SK-N-SH treated with all-trans-retinoic acid at 6 μM for 48 hours (cell line): ENCODE data around the gene PAX5.

ENCODE experiments used
- ARNTL ChIP-seq: fragments of 450-650 bp; formaldehyde crosslinking; IDR thresholded peaks from 2 replicates; pipeline ENCODE4 v1.5.0; 2020; ENCODE audit warnings: low read depth, mild to moderate bottlenecking, moderate library complexity, borderline replicate concordance
- CSDC2 ChIP-seq: fragments of 250-450 bp; sonication (Bioruptor Pico); IDR thresholded peaks from 2 replicates; pipeline ENCODE4 v1.5.0; 2020; ENCODE audit warnings: mild to moderate bottlenecking, moderate library complexity
- PATZ1 ChIP-seq: fragments of 250-450 bp; sonication (Bioruptor Pico); IDR thresholded peaks from 2 replicates; pipeline ENCODE4 v1.8.0; 2020; ENCODE audit warnings: mild to moderate bottlenecking, moderate library complexity, borderline replicate concordance
- PPARA ChIP-seq: fragments of 250-450 bp; sonication (Bioruptor Pico); IDR thresholded peaks from 2 replicates; pipeline ENCODE4 v1.5.0; 2020; ENCODE audit warnings: mild to moderate bottlenecking, borderline replicate concordance
- RARB ChIP-seq: fragments of 250-450 bp; sonication (Bioruptor Pico); IDR thresholded peaks from 2 replicates; pipeline ENCODE4 v1.8.0; 2021; ENCODE audit warnings: mild to moderate bottlenecking, moderate library complexity
- SNAI2 ChIP-seq: fragments of 250-450 bp; sonication (Bioruptor Pico); IDR thresholded peaks from 2 replicates; pipeline ENCODE4 v1.5.0; 2020; ENCODE audit warnings: mild to moderate bottlenecking, moderate library complexity
- TCF4 ChIP-seq: fragments of 250-450 bp; sonication (Bioruptor Pico); IDR thresholded peaks from 2 replicates; pipeline ENCODE4 v1.8.0; 2021; ENCODE audit warnings: mild to moderate bottlenecking, moderate library complexity, borderline replicate concordance
- TOX ChIP-seq: fragments of 250-450 bp; sonication (Bioruptor Pico); IDR thresholded peaks from 2 replicates; pipeline ENCODE4 v1.8.0; 2021; ENCODE audit warnings: mild to moderate bottlenecking, moderate library complexity, borderline replicate concordance
- TSHZ2 ChIP-seq: fragments of 250-450 bp; sonication (Bioruptor Pico); IDR thresholded peaks from 2 replicates; pipeline ENCODE4 v1.5.0; 2020; ENCODE audit warnings: mild to moderate bottlenecking, moderate library complexity
- ZC3H10 ChIP-seq: fragments of 250-450 bp; sonication (Bioruptor Pico); IDR thresholded peaks from 2 replicates; pipeline ENCODE4 v1.5.1; 2021; ENCODE audit warnings: mild to moderate bottlenecking, moderate library complexity
- ZFP3 ChIP-seq: fragments of 250-450 bp; sonication (Bioruptor Pico); IDR thresholded peaks from 2 replicates; pipeline ENCODE4 v1.5.0; 2020; ENCODE audit warnings: mild to moderate bottlenecking, moderate library complexity
- ZNF8 ChIP-seq: fragments of 450-650 bp; formaldehyde crosslinking; IDR thresholded peaks from 2 replicates; pipeline ENCODE4 v1.5.0; 2020; ENCODE audit warnings: mild to moderate bottlenecking, moderate library complexity
- TF ChIP-seq, protein P1 (sequence below): fragments of 250-450 bp; sonication (Bioruptor Pico); IDR thresholded peaks from 2 replicates; pipeline ENCODE4 v1.8.0; 2021; ENCODE audit warnings: low read depth, mild to moderate bottlenecking, moderate library complexity, borderline replicate concordance
- TF ChIP-seq, protein P2 (sequence below): fragments of 250-450 bp; sonication (Bioruptor Pico); IDR thresholded peaks from 2 replicates; pipeline ENCODE4 v1.5.1; 2020; ENCODE audit warnings: low read depth, mild to moderate bottlenecking, moderate library complexity

GRCh38 chr9:36825179-36825578 lies 208.9 kb downstream of the PAX5 start:
- TF ChIP-seq TSHZ2 (no peak), ZNF8 (CRISPR knock-in tag) (no peak), ZFP3 (CRISPR knock-in tag) (no peak), TCF4 (CRISPR knock-in tag) (no peak), CSDC2 (CRISPR knock-in tag) (no peak), PATZ1 (CRISPR knock-in tag) (no peak), PPARA (CRISPR knock-in tag) (no peak), RARB (CRISPR knock-in tag) (no peak), SNAI2 (CRISPR knock-in tag) (no peak), ARNTL (CRISPR knock-in tag) (no peak), TOX (CRISPR knock-in tag) (no peak), ZC3H10 (CRISPR knock-in tag) (no peak)
- TF ChIP-seq, protein P1, sequence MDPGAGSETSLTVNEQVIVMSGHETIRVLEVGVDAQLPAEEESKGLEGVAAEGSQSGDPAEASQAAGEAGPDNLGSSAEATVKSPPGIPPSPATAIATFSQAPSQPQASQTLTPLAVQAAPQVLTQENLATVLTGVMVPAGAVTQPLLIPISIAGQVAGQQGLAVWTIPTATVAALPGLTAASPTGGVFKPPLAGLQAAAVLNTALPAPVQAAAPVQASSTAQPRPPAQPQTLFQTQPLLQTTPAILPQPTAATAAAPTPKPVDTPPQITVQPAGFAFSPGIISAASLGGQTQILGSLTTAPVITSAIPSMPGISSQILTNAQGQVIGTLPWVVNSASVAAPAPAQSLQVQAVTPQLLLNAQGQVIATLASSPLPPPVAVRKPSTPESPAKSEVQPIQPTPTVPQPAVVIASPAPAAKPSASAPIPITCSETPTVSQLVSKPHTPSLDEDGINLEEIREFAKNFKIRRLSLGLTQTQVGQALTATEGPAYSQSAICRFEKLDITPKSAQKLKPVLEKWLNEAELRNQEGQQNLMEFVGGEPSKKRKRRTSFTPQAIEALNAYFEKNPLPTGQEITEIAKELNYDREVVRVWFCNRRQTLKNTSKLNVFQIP (CRISPR knock-in tag), result no peak
- TF ChIP-seq, protein P2, sequence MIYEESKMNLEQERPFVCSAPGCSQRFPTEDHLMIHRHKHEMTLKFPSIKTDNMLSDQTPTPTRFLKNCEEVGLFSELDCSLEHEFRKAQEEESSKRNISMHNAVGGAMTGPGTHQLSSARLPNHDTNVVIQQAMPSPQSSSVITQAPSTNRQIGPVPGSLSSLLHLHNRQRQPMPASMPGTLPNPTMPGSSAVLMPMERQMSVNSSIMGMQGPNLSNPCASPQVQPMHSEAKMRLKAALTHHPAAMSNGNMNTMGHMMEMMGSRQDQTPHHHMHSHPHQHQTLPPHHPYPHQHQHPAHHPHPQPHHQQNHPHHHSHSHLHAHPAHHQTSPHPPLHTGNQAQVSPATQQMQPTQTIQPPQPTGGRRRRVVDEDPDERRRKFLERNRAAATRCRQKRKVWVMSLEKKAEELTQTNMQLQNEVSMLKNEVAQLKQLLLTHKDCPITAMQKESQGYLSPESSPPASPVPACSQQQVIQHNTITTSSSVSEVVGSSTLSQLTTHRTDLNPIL (CRISPR knock-in tag), result no peak
